GM21786 (cell line): ENCODE data around the gene PGA3.
"Not testable (repeated sequence)": the region's sequence is repeated elsewhere in the genome, so short reads cannot be mapped to it uniquely, and the experiment has no call there.

Experiments used
- ATAC-seq: cut with Tn5 transposase; IDR thresholded peaks from one replicate; pipeline ENCODE4 v1.9.1; 2021; ENCODE audit not compliant: unreplicated experiment

PGA3 gene

GRCh38 chr11:61248071-61248470 lies 44.8 kb downstream of the PGA3 start:
- not testable (repeated sequence) for ATAC-seq

DNA sequence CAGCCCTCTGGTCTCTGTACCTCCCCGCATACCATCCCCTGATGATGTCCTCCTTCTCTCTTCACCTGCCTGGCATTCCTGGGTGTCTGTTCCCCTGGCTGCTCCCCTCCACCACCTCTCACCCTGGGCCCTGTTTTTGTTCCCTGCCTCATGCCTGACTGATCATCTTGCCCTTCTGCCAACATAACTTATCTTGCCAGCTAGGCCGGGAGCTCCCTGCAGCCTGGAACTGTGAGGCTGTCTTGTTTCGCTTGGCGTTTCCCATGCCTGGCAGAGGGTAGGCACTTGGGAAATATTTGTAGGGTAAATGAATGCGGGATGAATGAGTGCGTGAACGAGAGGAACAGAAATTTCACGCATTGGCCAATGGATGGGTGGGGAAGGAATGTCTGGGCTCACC lies 45.9 kb downstream of the PGA3 start:
- ATAC-seq, result not testable (repeated sequence)

DNA sequence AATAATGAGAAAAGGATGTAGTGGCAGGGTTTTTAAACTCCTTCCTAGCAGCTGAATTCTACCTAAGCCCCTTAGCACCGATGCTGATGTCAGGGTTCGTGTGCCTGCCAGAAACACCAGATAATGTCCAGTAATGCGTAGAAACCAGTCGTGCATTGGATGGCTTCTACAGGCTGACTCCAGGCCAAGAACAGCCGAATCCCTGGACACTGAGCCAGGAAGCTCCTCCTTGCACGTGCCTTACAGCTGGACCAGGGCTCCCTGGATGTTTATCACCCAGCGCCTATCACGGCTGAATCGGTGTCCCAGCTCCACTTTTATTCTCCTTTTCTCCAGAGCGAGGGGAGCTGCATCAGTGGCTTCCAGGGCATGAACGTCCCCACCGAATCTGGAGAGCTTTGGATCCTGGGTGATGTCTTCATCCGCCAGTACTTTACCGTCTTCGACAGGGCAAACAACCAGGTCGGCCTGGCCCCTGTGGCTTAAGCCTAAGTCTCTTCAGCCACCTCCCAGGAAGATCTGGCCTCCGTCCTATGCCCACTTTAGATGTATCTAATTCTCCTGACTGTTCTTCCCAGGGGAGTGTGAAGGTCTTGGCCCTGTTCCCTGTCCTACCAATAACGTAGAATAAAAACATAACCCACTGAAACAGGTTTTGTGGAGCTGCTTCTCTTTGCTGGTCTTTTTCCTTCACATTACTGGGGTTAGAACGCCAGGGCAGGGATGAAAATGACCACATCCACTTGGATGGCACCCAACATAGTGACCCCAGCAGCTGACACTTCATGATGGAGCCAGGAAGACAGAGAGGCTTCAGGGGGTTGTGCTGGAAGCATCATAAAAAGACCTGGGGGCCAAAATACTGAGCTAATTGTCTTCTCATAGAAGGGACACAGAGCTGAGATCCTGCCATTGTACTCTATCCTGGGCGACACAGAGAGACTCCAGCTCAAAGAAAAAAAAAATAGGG lies 47.8 kb downstream of the PGA3 start:
- ATAC-seq, result not testable (repeated sequence)

DNA sequence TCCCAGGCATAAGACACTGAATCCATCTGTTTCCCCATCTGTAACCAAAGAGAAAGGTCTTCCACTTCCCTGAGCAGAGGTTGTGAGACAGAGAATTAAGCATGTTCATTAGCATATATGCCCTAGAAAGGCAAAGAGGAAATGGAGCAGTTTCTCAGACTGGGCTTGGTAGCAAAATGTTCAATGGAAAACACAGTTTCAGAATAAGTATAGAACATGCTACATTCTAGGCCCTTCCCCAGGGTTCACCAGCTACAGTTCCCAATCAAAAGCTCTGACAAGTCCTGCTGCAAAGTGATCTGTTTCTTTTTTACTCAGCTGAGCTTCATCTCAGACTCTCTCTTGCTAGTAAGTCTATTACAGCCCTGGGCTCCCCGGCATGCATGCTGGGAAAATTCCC lies 49.0 kb downstream of the PGA3 start:
- ATAC-seq, result not testable (repeated sequence)

- ATAC-seq, result peak; percentile 70
Observed at GRCh38 chr11:61254403-61255025, 51.2 kb downstream of the PGA3 start.

GRCh38 chr11:61256710-61257482 lies 53.6 kb downstream of the PGA3 start:
- ATAC-seq, result no peak

- ATAC-seq, result no peak
Observed at GRCh38 chr11:61258546-61258945, 55.2 kb downstream of the PGA3 start.

DNA sequence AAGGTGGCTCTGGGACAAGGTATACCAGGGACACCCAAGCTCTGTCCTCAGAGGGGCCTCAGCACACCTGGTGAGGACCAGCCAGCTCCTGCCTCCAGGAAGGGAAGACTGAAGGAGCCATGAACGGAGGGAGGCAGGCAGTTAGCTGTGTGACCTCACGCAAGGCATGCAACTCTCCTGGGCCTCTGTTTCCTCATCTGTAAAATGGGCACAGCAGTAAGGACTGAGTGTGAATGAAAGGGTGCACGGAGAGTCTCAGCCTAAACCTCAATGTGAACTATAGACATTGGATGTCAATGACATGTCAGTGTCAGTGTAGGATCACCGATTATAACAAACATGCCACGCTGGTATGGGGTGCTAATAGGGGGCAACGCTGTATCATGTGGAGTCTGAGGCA lies 56.0 kb downstream of the PGA3 start:
- no peak for ATAC-seq
